ENCODE data around the gene TNKS2.

DNA sequence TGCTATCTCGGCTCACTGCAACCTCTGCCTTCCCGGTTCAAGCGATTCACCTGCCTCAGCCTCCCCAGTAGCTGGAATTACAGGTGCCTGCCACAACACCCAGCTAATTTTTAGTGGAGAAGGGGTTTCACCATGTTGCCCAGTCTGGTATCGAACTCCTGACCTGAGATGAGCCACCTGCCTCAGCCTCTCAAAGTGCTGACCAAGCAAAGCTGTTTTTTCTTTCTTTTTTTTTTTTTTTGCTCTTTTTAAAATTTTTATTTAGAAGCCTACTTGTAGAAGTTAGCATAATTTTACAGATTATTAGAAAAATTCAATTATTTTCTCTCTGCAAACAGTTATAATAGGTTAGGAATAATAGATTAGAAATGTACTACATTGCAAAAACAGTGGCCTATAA is 112.2 kb downstream of the TNKS2 start:
- TF ChIP-seq, protein P1, sequence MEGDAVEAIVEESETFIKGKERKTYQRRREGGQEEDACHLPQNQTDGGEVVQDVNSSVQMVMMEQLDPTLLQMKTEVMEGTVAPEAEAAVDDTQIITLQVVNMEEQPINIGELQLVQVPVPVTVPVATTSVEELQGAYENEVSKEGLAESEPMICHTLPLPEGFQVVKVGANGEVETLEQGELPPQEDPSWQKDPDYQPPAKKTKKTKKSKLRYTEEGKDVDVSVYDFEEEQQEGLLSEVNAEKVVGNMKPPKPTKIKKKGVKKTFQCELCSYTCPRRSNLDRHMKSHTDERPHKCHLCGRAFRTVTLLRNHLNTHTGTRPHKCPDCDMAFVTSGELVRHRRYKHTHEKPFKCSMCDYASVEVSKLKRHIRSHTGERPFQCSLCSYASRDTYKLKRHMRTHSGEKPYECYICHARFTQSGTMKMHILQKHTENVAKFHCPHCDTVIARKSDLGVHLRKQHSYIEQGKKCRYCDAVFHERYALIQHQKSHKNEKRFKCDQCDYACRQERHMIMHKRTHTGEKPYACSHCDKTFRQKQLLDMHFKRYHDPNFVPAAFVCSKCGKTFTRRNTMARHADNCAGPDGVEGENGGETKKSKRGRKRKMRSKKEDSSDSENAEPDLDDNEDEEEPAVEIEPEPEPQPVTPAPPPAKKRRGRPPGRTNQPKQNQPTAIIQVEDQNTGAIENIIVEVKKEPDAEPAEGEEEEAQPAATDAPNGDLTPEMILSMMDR (IDR thresholded peaks at IDR 0.05), result no peak
- TF ChIP-seq POLR2A (IDR thresholded peaks at IDR 0.05), result no peak
- TF ChIP-seq POLR2AphosphoS5 (IDR thresholded peaks at IDR 0.05), result no peak

Data from breast epithelium (tissue), 3 donors.